Dedifferentiated amniotic fluid mesenchymal stem cell (primary cell): ENCODE data around the gene BTBD7.
"Not testable (repeated sequence)": the region's sequence is repeated elsewhere in the genome, so short reads cannot be mapped to it uniquely, and the experiment has no call there.

ENCODE experiments used
- DNase-seq: peaks from one replicate; pipeline ENCODE4 v3.0.0-alpha.2; 2016; ENCODE audit errors: extremely low spot score

Gene BTBD7, protein sequence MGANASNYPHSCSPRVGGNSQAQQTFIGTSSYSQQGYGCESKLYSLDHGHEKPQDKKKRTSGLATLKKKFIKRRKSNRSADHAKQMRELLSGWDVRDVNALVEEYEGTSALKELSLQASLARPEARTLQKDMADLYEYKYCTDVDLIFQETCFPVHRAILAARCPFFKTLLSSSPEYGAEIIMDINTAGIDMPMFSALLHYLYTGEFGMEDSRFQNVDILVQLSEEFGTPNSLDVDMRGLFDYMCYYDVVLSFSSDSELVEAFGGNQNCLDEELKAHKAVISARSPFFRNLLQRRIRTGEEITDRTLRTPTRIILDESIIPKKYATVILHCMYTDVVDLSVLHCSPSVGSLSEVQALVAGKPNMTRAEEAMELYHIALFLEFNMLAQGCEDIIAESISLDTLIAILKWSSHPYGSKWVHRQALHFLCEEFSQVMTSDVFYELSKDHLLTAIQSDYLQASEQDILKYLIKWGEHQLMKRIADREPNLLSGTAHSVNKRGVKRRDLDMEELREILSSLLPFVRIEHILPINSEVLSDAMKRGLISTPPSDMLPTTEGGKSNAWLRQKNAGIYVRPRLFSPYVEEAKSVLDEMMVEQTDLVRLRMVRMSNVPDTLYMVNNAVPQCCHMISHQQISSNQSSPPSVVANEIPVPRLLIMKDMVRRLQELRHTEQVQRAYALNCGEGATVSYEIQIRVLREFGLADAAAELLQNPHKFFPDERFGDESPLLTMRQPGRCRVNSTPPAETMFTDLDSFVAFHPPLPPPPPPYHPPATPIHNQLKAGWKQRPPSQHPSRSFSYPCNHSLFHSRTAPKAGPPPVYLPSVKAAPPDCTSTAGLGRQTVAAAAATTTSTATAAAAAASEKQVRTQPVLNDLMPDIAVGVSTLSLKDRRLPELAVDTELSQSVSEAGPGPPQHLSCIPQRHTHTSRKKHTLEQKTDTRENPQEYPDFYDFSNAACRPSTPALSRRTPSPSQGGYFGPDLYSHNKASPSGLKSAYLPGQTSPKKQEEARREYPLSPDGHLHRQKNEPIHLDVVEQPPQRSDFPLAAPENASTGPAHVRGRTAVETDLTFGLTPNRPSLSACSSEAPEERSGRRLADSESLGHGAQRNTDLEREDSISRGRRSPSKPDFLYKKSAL

DNA sequence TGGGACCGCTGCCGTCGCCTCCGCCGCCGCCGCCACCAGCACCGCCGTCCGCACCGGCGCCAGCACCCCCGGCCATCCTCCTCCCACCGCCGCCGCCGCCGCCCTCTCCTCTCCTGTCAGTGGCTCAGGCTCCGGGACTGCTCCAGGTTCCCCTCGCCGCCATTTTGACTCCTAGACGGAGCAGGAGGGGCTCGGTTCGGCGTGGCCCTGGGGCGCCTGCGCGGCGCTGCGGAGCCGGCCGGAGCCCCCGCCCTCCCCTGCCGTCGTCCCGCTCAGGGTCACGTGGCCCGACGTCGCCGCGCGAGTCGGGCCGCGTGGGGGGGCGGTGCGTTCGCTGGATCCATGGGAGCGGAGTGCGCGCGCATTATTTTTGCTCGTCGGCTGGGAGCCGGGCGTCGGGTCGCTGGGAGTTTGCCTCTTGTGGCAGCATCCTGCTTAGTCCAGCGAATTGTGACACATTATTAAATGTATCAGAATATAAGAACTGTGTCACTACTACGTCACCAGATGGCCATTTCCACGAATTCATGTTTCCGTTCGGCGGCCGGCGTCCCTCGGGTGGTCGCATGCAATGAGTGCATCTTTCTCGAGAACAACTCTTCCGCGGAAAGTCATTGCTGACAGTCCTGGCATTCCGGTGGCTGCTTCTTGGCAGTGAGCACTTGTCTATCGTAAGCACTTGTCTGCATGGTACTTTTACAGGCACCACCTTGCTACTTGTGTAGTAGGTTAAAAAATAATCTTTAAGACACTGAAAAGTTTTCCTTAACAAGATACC lies at the start of gene BTBD7:
TSS of gene BTBD7 (minus strand) at position 184 of the 778 bp plus-strand sequence. CDS start 36,985 bp downstream, outside the sequence.
- DNase-seq, result peak; percentile 95

DNA sequence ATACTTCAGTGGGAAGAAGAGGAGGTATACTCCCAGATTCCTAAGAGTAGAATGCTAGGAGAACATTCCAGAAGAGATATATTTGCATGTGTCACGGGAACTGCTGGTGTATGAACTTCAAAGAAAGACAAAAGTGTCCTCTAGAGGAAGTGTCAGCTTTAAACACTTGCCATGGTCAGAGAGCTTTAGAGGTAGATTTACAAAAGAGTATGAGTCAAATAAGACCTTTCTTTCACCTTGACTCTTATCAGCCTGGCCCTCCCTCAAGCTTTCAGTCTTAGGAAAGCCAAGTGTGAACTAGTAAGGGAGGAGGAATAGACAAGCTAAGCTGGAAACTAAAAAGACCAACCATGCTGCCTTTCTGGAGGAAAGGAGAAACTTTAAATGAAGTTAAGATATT lies 48.8 kb upstream of the BTBD7 start:
- DNase-seq, result no peak

DNA sequence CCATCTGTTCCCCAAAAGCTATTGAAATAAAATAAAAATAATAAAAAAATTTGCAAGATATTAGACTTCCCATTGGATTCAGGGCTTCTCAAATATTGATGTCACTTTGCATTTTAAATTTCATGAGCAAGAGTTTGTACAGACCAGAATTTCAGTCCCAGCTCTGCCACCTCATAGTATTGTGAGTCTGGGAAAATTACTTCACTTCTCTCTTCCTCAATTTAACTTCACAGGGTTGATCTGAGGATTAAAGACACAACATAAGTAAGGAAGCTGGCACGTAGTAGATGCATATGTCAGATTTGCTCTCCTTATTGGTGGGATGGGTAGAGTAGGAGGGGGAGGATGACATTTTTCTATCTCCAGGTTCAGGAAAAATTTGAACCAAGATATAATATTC lies 47.0 kb upstream of the BTBD7 start:
- no peak for DNase-seq

DNA sequence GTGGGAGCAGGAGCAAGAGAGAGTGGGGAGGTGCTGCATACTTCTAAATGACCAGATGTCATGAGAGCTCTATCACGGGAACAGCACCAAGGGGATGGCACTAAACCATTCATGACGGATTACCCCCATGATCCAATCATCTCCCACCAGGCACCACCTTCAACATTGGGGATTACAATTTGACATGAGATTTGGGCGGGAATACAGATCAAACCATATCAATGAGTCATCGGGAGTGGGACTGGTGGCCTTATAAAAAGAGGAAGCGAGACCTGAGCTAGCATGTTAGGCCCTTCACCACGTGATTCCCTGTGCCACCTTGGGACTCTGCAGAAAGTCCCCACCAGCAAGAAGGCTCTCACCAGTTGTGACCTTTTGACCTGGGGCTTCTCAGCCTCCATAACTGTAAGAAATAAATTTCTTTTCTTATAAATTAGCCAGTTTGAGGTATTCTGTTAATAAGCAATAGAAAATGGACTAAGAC lies 42.9 kb upstream of the BTBD7 start:
- DNase-seq, result no peak

DNA sequence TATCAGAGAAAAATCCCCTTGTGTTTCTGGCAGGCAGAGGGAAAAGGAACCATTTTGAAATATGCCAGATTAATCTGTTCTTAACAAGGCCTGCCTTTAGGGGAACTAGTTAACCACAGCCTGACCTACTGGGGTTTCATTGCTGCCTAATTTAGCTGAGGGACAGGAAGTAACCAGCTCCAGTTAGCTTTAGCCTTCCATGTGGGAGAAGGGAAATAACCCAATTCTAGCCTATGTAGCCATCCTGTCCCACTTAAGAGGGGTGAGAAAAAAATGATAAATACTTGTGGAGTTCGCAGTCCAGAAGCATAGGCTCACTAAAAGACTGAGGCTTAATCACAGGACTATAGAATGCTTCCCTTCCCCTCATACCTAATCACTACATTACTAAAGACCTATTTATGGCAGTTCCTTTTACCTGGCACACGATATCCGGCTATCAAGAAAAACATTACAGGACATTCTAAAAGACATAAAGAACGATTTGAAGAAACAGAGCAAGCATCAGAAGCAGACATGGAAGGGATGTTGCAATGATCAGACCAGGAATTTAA lies 37.0 kb upstream of the BTBD7 start:
- no peak for DNase-seq

DNA sequence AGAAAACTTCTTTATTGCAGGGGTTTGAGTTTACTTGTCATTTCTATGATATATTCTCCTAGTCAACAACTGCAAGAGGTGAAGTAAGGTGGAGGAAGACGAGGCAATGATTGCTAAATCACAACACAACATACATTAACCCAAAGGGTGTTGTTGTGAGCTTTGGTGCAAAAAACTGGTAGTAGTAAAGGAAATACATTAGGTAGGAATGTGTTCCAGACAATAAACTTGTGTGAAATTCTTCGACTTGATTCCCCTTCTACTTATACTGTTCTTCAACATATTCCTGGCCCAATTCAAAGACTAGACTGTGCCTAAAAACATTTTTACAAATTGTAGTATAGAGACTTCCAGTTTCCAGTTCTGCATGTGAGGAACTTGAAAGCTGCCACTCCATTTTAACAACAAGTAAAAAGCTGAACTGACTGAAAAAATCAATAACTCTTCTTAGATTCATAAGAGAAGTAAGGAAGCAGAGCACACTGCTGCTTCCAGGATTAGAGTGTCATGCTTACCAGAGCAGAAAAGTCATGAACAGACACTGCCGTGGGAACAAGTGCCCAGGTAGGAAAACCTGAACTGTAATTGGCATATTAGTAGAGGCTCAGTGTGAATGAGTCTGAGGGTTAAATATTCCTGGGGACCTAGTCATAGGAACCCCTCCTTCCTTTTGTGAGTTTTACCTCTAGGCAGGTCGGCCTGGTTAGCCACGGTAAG lies 36.3 kb upstream of the BTBD7 start:
- no peak for DNase-seq

DNA sequence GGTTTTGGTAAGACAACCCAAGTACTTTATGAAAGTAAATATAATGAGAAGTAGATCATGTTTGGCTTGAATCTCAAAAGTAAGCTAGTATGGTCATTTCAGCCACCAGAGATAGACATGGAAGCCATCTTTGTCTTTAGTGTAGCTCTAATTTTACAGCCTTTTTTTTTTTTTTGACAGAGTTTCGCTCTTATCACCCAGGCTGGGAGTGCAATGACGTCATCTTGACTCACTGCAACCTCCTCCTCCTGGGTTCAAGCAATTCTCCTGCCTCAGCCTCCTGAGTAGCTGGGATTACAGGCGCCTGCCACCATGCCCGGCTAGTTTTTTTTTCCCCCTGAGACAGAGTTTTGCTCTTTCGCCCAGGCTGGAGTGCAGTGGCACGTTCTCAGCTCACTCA lies 22.0 kb upstream of the BTBD7 start:
- DNase-seq, result not testable (repeated sequence)

DNA sequence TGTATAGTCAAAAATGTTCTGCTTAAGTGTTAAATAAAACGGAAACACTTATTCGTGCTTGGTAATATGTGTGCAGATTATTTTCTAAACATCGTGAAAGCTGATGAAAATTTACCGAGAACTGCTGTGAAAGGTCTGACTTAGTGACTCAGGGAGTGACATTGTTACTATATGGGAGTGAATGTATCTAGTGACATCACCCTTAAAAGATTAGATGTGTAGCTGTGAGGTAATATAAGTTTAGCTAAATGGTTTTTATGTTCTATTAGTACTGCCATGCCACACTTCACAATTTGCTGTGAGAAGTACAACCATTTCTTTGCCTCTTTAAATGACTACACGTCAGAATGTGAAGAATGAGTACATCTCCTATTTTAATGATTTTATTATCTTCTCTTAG lies 15.5 kb upstream of the BTBD7 start:
- DNase-seq, result no peak

DNA sequence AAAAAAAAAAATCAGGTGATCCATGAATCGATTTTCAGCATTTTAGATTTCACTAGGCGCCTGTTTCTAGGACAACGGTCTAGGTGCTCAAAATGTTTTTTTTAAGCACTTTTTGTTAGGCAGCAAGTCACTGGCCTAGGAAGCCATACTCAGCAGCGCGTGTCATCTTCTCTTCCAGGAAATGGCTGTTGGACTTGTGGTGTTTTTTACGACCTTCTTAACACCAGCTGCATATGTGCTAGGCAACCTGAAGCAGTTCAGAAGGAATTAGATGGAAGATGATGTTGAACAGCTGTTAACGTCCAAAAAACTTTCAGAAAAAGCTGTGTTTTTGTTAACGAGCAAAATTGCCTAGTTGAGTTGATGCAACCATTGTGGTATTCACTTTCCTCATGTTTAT lies 15.0 kb upstream of the BTBD7 start:
- no peak for DNase-seq

DNA sequence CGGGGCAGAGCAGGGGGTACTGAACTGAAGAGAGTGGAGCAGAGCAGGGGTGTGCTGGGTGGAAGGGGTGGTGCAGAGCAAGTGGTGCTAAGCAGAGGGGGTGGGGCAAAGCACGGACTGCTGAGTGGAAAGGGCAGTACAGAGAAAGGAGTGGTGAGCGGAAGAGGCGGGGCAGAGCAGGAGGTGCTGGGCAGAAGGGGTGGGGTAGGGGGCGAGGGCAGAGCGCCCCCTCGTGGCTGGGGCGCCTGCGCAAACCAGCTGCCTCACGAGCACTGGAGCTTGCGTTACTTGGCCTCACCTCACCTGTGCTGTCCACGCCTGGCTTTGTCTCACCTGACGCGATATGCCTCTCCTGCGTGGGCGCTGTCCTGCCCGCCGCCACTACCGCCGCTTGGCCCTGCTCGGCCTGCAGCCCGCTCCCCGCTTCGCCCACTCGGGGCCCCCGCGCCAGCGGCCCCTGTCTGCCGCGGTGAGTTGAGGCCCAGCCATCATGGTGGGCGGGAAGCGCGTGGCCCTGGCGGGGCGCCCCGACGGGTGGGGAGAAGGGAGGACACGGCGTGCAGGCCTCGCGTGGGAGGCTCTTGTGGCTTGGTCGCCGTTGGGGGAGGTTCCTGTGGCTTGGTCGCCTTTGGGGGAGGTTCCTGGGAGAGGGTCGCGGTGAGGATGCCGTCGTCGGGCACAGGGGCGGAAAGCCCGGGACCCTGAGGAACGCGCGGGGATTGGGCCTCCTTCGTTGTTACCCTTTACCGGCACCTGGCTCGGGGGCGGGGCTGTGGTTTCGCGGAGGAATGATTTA lies 14.3 kb upstream of the BTBD7 start, which contains the start of gene COX8C:
TSS of gene COX8C (plus strand) at position 257 of the 796 bp plus-strand sequence. CDS start at position 344, 87 bp downstream.
- no peak for DNase-seq

DNA sequence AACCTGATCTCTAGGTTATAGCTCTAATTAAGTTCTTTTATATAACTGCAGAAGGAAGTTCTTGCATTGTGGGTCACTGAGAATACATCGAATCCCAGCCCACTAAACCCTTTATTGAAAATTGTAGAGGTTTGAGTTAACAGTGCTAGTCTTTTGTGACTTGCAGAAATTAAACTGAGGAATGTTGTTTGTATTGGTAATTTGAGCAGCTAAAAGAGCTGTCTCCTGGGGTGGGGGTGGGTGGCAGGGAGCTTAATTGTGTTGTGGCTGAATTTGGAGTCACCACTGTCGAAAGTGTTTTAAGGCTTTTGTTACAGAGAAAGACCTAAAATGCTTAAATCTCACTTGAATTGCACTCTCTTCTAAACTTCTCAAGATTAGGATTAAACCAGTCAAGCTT lies 11.0 kb upstream of the BTBD7 start:
- DNase-seq, result no peak

DNA sequence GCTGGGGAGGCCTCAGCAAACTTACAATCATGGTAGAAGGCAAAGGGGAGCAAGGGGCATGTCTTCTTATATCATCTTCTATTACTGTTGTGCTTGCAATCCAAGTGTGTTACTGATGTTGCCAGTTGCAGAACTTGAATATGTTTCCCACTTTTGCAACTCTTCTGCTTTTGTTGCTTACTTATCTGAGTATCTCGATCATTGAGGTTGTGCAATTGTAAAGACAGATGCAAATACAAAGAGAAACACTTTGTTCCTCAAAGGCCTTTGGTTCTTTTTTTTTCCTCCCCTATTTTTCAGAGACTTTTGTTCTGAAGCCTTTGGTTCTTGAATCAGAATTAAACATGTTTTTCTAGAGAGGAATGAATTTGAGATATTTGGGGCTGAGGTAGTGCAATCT lies 10.4 kb upstream of the BTBD7 start:
- DNase-seq, result no peak

DNA sequence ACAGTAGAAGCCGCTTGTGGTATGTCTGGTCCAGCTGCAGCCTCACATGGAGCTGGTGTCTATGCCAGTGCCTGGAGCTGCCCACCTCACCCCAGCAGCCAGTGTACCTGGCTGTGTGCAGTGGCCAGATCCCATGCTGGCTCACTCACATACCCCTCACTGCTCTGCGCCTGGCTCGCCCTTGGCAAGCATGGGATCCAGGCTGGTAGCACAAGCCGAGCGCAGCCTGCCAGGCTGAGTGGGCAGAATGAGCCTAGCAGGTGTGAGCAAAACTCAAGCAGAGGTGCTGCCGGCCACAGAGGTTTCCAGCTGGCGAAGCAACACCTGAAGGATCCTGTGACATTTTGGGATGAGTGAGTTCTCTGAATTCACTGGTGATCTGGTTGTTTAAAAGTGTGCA lies 5.0 kb upstream of the BTBD7 start:
- no peak for DNase-seq

DNA sequence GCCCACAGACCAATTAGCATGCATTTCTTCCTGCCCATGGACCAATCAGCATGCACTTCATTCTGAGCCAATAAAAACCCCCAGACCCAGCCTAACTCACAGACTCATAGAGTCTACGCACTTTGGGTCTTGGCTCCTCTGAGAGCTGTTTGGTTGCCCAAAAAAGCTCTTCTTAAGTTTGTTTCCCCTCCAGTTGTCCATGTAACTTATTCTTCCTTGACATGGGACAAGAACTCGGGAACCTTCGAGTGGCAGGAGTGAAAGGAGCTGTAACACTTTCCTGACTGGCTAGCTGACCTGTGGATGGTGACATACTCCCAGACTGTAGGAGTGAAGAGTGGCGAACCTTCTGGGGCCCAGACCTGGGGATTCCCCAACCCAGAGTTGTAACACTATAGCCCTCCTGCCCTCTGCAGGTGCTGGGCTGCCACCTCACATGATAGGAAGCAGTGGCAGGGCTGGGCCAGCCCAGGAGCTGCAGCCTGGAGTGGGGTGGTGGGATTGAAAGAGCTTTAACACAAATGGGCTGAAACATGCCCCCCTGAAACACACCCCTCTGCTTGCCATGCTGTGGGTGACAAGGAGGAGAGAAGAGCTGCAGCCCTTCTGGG lies 4.4 kb upstream of the BTBD7 start:
- no peak for DNase-seq

DNA sequence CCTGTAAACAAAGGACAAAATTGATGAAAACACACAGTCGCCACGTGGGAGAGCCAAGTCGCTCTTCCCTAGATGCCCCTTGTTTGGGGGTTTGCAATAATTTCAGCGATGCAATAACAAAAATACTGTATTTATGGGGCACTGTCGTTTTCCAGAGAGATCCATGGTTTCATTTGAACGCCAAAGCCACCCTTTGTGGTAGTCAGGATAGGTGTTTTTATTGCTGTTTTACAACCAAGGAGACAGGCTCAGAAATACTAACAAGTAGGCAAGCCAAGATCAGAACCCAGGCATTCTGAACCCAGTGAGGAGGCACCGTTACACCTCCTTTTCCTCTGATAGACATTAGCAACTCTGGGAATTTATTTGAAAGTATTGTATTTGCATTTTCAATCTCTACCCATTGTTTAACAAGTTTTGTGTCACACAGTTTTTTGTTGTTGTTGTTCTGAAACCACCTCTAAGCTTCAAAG lies 831 bp upstream of the BTBD7 start:
- no peak for DNase-seq

DNA sequence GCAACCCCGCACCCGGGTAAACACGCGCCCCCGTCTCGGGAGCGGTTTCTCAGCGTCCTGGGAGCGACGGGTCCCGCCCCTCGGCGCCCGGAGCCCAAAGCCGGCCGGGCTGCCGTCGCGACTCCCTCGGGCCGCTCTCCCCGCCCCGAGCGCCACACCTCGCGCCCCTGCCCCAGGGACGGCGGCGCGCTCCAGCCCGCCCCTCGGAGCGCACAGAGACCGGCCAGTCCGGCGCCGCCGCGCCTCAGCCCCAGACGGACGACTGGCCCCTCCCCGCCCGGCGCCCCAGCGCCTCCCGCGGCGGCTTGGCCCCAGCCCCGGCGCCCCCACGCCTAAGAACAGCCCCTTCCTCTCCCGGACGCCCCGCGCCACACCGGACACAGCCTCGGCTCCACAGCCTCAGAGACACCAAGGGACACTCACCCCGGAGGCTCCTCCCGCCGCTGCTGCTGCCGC lies 411 bp downstream of the BTBD7 start:
- no peak for DNase-seq

DNA sequence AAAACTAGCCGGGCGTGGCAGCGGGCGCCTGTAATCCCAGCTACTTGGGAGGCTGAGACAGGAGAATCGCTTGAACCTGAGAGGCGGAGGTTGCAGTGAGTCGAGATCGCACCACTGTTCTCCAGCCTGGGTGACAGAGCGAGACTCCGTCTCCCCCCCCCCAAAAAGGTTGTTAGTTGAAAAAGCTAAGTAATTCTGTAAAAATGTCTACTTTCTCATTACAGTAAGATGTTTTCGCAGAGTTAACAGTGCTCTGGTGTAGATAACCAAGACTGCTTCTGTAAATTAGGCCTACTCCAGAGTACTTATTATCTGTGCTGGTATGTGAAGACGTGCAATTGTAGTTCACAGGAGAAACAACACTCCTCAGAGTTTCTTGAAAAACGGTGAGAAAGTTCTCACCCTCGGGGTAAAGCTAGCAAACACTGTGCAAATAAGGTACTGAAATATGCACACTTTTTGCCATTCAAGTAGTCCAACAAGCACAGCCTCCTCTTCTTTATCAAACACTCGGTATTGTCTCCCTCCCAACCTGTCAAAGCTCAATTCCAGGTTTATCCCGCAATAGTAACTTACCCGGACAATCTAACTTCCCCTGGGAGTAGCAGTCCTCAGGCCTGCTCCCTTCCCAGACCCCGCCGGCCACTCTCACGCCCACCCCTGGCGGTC lies 974 bp downstream of the BTBD7 start:
- DNase-seq, result no peak

DNA sequence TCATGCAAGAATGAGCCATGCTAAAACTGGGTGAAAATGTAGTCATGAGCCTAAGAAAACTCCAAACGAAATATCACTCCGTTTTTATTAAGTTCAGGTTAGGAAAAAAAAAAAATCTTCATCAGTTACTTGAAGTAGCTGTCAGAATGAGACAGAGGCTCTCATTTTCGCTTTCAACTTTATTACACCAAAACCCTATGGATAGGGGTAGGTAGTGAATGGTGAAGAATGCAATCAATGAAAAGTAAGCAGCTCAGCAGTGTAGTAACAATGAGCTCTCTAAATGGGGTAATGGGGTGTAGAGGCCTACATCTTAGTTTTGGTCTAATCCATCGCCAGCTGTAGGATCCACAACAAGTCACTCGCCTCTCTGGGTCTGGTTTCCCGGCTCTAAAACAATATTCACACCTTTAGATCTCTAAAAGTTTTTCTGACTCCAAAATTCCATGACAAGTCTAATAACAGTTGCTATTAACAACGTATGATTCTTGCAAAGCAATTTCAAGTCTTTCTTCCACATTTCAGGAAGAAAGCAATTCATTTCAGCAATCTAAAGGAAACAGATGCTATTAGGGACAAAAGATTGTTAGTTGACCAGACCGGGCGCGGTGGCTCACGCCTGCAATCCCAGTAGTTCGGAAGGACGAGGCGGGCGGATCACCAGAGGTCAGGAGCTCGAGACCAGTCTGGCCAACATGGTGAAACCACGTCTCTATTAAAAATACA lies 1.7 kb downstream of the BTBD7 start:
- DNase-seq, result no peak
